NT2/D1 (cell line): ENCODE data around the gene DENND4C.

Experiments
- SUZ12 ChIP-seq: IDR thresholded peaks from 2 replicates; pipeline ENCODE4 v1.6.1; 2011; ENCODE audit not compliant: insufficient read length, insufficient read depth; ENCODE audit errors: extremely low read depth
- YY1 ChIP-seq: IDR thresholded peaks from 2 replicates; pipeline ENCODE4 v1.6.1; 2011; ENCODE audit not compliant: insufficient read length, insufficient read depth
- ZNF274 ChIP-seq: IDR thresholded peaks from 2 replicates; pipeline ENCODE4 v1.6.1; 2011; ENCODE audit warnings: mild to moderate bottlenecking, low read depth, low read length

DNA sequence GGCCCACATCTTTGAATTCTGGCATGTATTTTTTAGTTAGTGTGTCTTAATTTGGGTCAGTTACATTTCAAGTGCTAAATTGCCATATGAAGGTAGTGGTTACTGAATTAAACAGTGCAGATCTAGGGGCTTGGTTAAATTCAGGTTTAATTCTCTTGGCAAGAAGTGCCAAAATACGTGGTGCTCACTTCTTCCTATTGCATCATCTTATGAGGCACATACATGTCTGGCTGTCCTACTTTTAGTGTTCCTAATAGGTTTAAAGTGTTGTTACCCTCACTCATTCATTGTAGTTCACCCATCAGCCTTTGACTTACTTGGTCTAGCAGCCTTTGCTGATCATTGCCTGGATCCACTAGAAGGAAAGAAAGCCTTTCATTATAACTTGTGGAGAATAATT, 90.0 kb downstream of the DENND4C start:
- TF ChIP-seq SUZ12 (no peak), YY1 (no peak), ZNF274 (no peak)
